Duodenal mucosa (tissue), 2 donors: Measurements from ENCODE around the gene MTHFSD.

Experiments
- H3K27ac ChIP-seq: one replicate; pipeline ENCODE4 v1.7.0; 2013; ENCODE audit warnings: low read depth, low read length
- H3K27me3 ChIP-seq, 2 donors: one replicate each; pipeline ENCODE4 v1.7.0; 2013; ENCODE audit warnings: low read length in 2 of 2, control low read depth in 1 of 2; ENCODE audit not compliant: insufficient read depth in 2 of 2, control insufficient read depth in 1 of 2
- H3K36me3 ChIP-seq, 2 donors: one replicate each; pipeline ENCODE4 v1.7.0; 2013; ENCODE audit warnings: low read length in 2 of 2, control low read depth in 1 of 2; ENCODE audit not compliant: insufficient read depth in 2 of 2, control insufficient read depth in 1 of 2
- H3K4me1 ChIP-seq, 2 donors: one replicate each; pipeline ENCODE4 v1.7.0; 2013; ENCODE audit warnings: low read length in 2 of 2, control low read depth in 1 of 2; ENCODE audit not compliant: insufficient read depth in 2 of 2, control insufficient read depth in 1 of 2
- H3K4me3 ChIP-seq, 2 donors: one replicate each; pipeline ENCODE4 v1.7.0; 2013; ENCODE audit warnings: low read length in 2 of 2, low read depth in 1 of 2
- H3K9ac ChIP-seq, 2 donors: one replicate each; pipeline ENCODE4 v1.7.0; 2013; ENCODE audit warnings: low read length in 2 of 2, low read depth in 1 of 2
- H3K9me3 ChIP-seq, 2 donors: one replicate each; pipeline ENCODE4 v1.7.0; 2013; ENCODE audit warnings: low read length in 2 of 2, control low read depth in 1 of 2; ENCODE audit not compliant: control insufficient read depth in 1 of 2

Gene MTHFSD

GRCh38 chr16:86529160-86529559 is 25.9 kb downstream of the MTHFSD start:
- no peaks in the 10 kb centered on the region for H3K4me1 ChIP-seq
- H3K27ac ChIP-seq = no peak overlapping the region
- H3K36me3 ChIP-seq = peaks cover 0 to 10% of the 10 kb centered on the region in 2 donors
- H3K4me3 ChIP-seq = no peak overlapping the region
- H3K9me3 ChIP-seq = no peaks in the 10 kb centered on the region
- H3K9ac ChIP-seq = no peak overlapping the region
- H3K27me3 ChIP-seq = no peaks in the 10 kb centered on the region

- peaks cover 0 to 4% of the 10 kb centered on the region in 2 donors for H3K36me3 ChIP-seq
- H3K4me1 ChIP-seq = no peaks in the 10 kb centered on the region
- no peaks in the 10 kb centered on the region for H3K27me3 ChIP-seq
- no peak overlapping the region for H3K27ac ChIP-seq
- H3K9me3 ChIP-seq = no peaks in the 10 kb centered on the region
- no peak overlapping the region for H3K4me3 ChIP-seq
- no peak overlapping the region for H3K9ac ChIP-seq
These were observed 26.7 kb downstream of the MTHFSD start for GRCh38 chr16:86528061-86528929.

GRCh38 chr16:86527366-86527765 is 27.7 kb downstream of the MTHFSD start:
- no peak overlapping the region for H3K4me3 ChIP-seq
- no peak overlapping the region for H3K9ac ChIP-seq
- no peak overlapping the region for H3K27ac ChIP-seq
- H3K36me3 ChIP-seq = peaks cover 0 to 3% of the 10 kb centered on the region in 2 donors
- no peaks in the 10 kb centered on the region for H3K27me3 ChIP-seq
- no peaks in the 10 kb centered on the region for H3K9me3 ChIP-seq
- H3K4me1 ChIP-seq = no peaks in the 10 kb centered on the region

GRCh38 chr16:86525696-86526095 is 29.3 kb downstream of the MTHFSD start:
- Histone ChIP-seq H3K9ac (no peak overlapping the region), H3K4me3 (no peak overlapping the region), H3K27ac (no peak overlapping the region), H3K9me3 (no peaks in the 10 kb centered on the region), H3K36me3 (no peaks in the 10 kb centered on the region), H3K4me1 (no peaks in the 10 kb centered on the region), H3K27me3 (peaks cover 0 to 6% of the 10 kb centered on the region in 2 donors)

GRCh38 chr16:86524029-86524428 is 31.0 kb downstream of the MTHFSD start:
- peaks cover 9 to 12% of the 10 kb centered on the region in 2 donors for H3K27me3 ChIP-seq
- H3K4me3 ChIP-seq = no peak overlapping the region
- no peaks in the 10 kb centered on the region for H3K36me3 ChIP-seq
- H3K9me3 ChIP-seq = no peaks in the 10 kb centered on the region
- peaks cover 0 to 6% of the 10 kb centered on the region in 2 donors for H3K4me1 ChIP-seq
- no peak overlapping the region for H3K27ac ChIP-seq
- H3K9ac ChIP-seq = no peak overlapping the region

- Histone ChIP-seq H3K36me3 (no peaks in the 10 kb centered on the region), H3K27ac (no peak overlapping the region), H3K4me1 (peaks cover 0 to 10% of the 10 kb centered on the region in 2 donors), H3K9me3 (no peaks in the 10 kb centered on the region), H3K27me3 (peaks cover 12 to 14% of the 10 kb centered on the region in 2 donors), H3K9ac (no peak overlapping the region), H3K4me3 (no peak overlapping the region)
These were observed 31.8 kb downstream of the MTHFSD start for GRCh38 chr16:86523166-86523740.

- Histone ChIP-seq H3K9me3 (no peaks in the 10 kb centered on the region), H3K4me1 (peaks cover 0 to 17% of the 10 kb centered on the region in 2 donors), H3K27ac (no peak overlapping the region), H3K9ac (no peak overlapping the region), H3K4me3 (no peak overlapping the region), H3K36me3 (no peaks in the 10 kb centered on the region), H3K27me3 (peaks cover 13 to 19% of the 10 kb centered on the region in 2 donors)
These were observed 32.4 kb downstream of the MTHFSD start for GRCh38 chr16:86522634-86523033.

- Histone ChIP-seq H3K36me3 (no peaks in the 10 kb centered on the region), H3K9ac (no peak overlapping the region), H3K4me3 (no peak overlapping the region), H3K9me3 (no peaks in the 10 kb centered on the region), H3K27ac (no peak overlapping the region), H3K27me3 (peaks cover 24 to 28% of the 10 kb centered on the region in 2 donors), H3K4me1 (peaks cover 0 to 19% of the 10 kb centered on the region in 2 donors)
These were observed 33.5 kb downstream of the MTHFSD start for GRCh38 chr16:86521236-86522197.

GRCh38 chr16:86520317-86521210 is 34.5 kb downstream of the MTHFSD start:
- H3K27ac ChIP-seq = no peak overlapping the region
- H3K4me3 ChIP-seq = no peak overlapping the region
- H3K36me3 ChIP-seq = no peaks in the 10 kb centered on the region
- no peak overlapping the region for H3K9ac ChIP-seq
- H3K9me3 ChIP-seq = no peaks in the 10 kb centered on the region
- peaks cover 29 to 33% of the 10 kb centered on the region in 2 donors for H3K27me3 ChIP-seq
- H3K4me1 ChIP-seq = peaks cover 0 to 19% of the 10 kb centered on the region in 2 donors
